HUES64 (cell line): Measurements from ENCODE around the gene OR1S1.

Experiments used
- H3K27ac ChIP-seq: 2 replicates; pipeline ENCODE4 v1.7.0; 2013; ENCODE audit warnings: low read depth, low read length, inconsistent platforms
- H3K27me3 ChIP-seq: 2 replicates; pipeline ENCODE4 v1.6.1; 2013; ENCODE audit warnings: mild to moderate bottlenecking, low read length; ENCODE audit not compliant: insufficient read depth
- H3K36me3 ChIP-seq: 2 replicates; pipeline ENCODE4 v1.6.1; 2013; ENCODE audit warnings: mild to moderate bottlenecking, low read length; ENCODE audit not compliant: insufficient read depth
- H3K4me1 ChIP-seq: 2 replicates; pipeline ENCODE4 v1.6.1; 2013; ENCODE audit warnings: mild to moderate bottlenecking, low read length, moderate library complexity; ENCODE audit not compliant: insufficient read depth
- H3K4me3 ChIP-seq: 2 replicates; pipeline ENCODE4 v1.5.1; 2013; ENCODE audit warnings: mild to moderate bottlenecking, low read length, moderate library complexity
- H3K9ac ChIP-seq: 2 replicates; pipeline ENCODE4 v1.6.1; 2013; ENCODE audit warnings: mild to moderate bottlenecking, low read depth, low read length
- H3K9me3 ChIP-seq: 2 replicates; pipeline ENCODE4 v1.6.1; 2013; ENCODE audit warnings: low read depth, low read length; ENCODE audit not compliant: insufficient read depth
- WGBS: fragments of 150-250, 120-280 bp; methylation state at CpG from one replicate; pipeline ENCODE4 v1.1.7; 2013; ENCODE audit warnings: missing lambda C conversion rate; 5-methylcytosine and 5-hydroxymethylcytosine counted together

OR1S1 gene

GRCh38 chr11:58195939-58196338, 16.6 kb upstream of the OR1S1 start:
- WGBS, result 84% methylated on average over 2 of the region's 2 CpGs

GRCh38 chr11:58199271-58199670, 13.2 kb upstream of the OR1S1 start:
- H3K27ac ChIP-seq, result no peak overlapping the region
- no peak overlapping the region for H3K9ac ChIP-seq
- H3K27me3 ChIP-seq, result no peaks in the 10 kb centered on the region
- H3K4me1 ChIP-seq, result no peaks in the 10 kb centered on the region
- H3K9me3 ChIP-seq, result peaks cover 12% of the 10 kb centered on the region; the same call in 1 of the 2 replicates
- H3K4me3 ChIP-seq, result no peak overlapping the region
- no peaks in the 10 kb centered on the region for H3K36me3 ChIP-seq
- 60% methylated on average over 1 of the region's 1 CpG for WGBS

More at GRCh38 chr11:58195939-58196338, 16.6 kb upstream of the OR1S1 start:
- Histone ChIP-seq H3K27me3 (no peaks in the 10 kb centered on the region), H3K4me3 (no peak overlapping the region), H3K36me3 (no peaks in the 10 kb centered on the region), H3K4me1 (no peaks in the 10 kb centered on the region), H3K9me3 (peaks cover 12% of the 10 kb centered on the region; the same call in 1 of the 2 replicates), H3K27ac (no peak overlapping the region), H3K9ac (no peak overlapping the region)

GRCh38 chr11:58204042-58204441, 8.5 kb upstream of the OR1S1 start, which contains the start of gene OR1S2:
TSS of gene OR1S2 (minus strand) at chr11:58204142. CDS start at chr11:58204142, 0 bp downstream.
- Histone ChIP-seq H3K9ac (no peak within 1 kb of the TSS), H3K36me3 (no peaks in the 10 kb centered on the region)

GRCh38 chr11:58216476-58216875, 4.0 kb downstream of the OR1S1 start:
- Histone ChIP-seq H3K9ac (no peak overlapping the region), H3K27ac (no peak overlapping the region), H3K4me3 (no peak overlapping the region), H3K9me3 (no peaks in the 10 kb centered on the region), H3K36me3 (no peaks in the 10 kb centered on the region), H3K4me1 (no peaks in the 10 kb centered on the region), H3K27me3 (no peaks in the 10 kb centered on the region)

More at GRCh38 chr11:58204042-58204441, 8.5 kb upstream of the OR1S1 start, which contains the start of gene OR1S2:
- H3K4me1 ChIP-seq, result no peaks in the 10 kb centered on the region
- H3K27me3 ChIP-seq, result no peaks in the 10 kb centered on the region
- H3K9me3 ChIP-seq, result no peaks in the 10 kb centered on the region
- H3K4me3 ChIP-seq, result no peak within 1 kb of the TSS
- H3K27ac ChIP-seq, result no peak within 1 kb of the TSS

GRCh38 chr11:58222721-58223120, 10.2 kb downstream of the OR1S1 start:
- Histone ChIP-seq H3K9me3 (no peaks in the 10 kb centered on the region), H3K4me3 (no peak overlapping the region), H3K27ac (no peak overlapping the region), H3K4me1 (no peaks in the 10 kb centered on the region), H3K9ac (no peak overlapping the region), H3K27me3 (no peaks in the 10 kb centered on the region), H3K36me3 (no peaks in the 10 kb centered on the region)
- 80% methylated on average over 7 of the region's 7 CpGs for WGBS

- H3K9me3 ChIP-seq, result no peaks in the 10 kb centered on the region
- H3K4me1 ChIP-seq, result no peaks in the 10 kb centered on the region
- no peaks in the 10 kb centered on the region for H3K36me3 ChIP-seq
- WGBS, result 93% methylated on average over 32 of the region's 32 CpGs
- no peak overlapping the region for H3K9ac ChIP-seq
- H3K27ac ChIP-seq, result no peak overlapping the region
- no peak overlapping the region for H3K4me3 ChIP-seq
- no peaks in the 10 kb centered on the region for H3K27me3 ChIP-seq
Measured at GRCh38 chr11:58227956-58228615, 15.6 kb downstream of the OR1S1 start.

- Histone ChIP-seq H3K9me3 (peaks cover 19% of the 10 kb centered on the region; the same call in 1 of the 2 replicates), H3K4me1 (no peaks in the 10 kb centered on the region), H3K36me3 (no peaks in the 10 kb centered on the region), H3K27me3 (no peaks in the 10 kb centered on the region), H3K27ac (no peak overlapping the region), H3K4me3 (no peak overlapping the region), H3K9ac (no peak overlapping the region)
- WGBS, result no CpG with 5 or more reads among the region's 2 CpGs
Measured at GRCh38 chr11:58243954-58244353, 31.4 kb downstream of the OR1S1 start.

- Histone ChIP-seq H3K4me1 (no peaks in the 10 kb centered on the region), H3K36me3 (no peaks in the 10 kb centered on the region), H3K9me3 (peaks cover 11% of the 10 kb centered on the region; the same call in 1 of the 2 replicates), H3K4me3 (no peak overlapping the region), H3K27ac (no peak overlapping the region), H3K27me3 (no peaks in the 10 kb centered on the region), H3K9ac (no peak overlapping the region)
- no CpG with 5 or more reads among the region's 1 CpG for WGBS
Measured at GRCh38 chr11:58254936-58255335, 42.4 kb downstream of the OR1S1 start.

GRCh38 chr11:58259983-58260382, 47.5 kb downstream of the OR1S1 start:
- Histone ChIP-seq H3K4me1 (no peaks in the 10 kb centered on the region), H3K9ac (no peak overlapping the region), H3K36me3 (no peaks in the 10 kb centered on the region), H3K4me3 (no peak overlapping the region), H3K9me3 (peaks cover 8% of the 10 kb centered on the region), H3K27ac (no peak overlapping the region), H3K27me3 (no peaks in the 10 kb centered on the region)
- 90% methylated on average over 1 of the region's 2 CpGs for WGBS
